Measurements from ENCODE around the gene TAGLN2. TPM values are rescaled to one million over a fixed set of nuclear protein-coding genes. Genes with fewer than 3 reads are reported as not detected.
A peak's percentile ranks its signal among the peaks of the same experiment; 100 is the strongest.

TAGLN2 gene
- total and polyA plus RNA-seq, 10 of the 15 experiments (the other 5 are each of a cell fraction or from before 2014, with no cell fraction given): 155 to 611 (median 363) TPM

DNA sequence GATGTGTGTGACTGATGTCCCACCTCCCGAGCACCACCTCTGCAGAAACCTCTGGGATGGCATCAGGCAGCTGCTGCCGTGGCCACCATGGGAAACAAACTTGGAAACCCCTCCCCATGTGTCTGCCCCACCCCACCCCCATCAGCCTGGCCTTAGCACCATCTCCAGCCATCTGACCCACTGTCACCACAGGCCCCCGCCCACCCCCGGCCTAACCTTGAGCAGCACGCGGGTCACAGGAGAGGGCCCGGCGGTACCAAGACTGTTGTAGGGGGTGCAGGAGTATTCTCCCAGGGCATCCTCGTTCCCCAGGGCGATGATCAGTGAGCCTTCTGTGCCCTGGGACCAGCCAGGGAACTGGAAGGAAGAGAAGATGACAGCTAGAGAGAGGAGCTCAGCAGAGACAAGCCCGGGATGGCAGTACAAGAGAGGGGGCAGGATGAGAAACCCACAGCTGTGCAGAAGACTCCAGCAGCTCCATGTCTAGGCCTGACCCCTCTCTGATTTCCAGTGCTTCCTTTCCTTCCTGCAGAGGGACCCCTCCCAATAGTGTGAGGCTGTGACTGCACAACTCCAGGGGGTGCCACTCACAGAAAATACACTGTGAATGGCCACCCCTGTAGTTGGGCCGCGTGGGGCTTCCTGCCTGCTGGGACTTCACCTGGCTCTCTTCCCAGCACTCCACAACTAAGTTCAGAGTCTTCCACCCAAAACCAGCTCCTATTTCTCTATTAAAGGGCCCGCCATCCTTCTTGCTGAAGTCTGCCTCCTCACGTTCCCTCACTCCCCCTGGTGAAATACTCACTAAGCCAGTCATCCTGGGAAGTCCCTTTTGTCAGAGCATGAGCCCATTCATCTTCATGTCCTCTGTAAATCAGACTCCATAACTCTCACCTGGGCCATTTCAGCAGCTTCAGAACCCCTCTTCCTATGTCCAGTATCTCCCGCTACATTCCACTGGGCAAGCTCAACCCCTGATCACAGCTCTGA lies 7.3 kb upstream of the TAGLN2 start:
- 50% methylated on average over 14 of the region's 16 CpGs for WGBS (ENCODE audit: insufficient coverage, insufficient replicate concordance, low lambda C conversion rate, missing lambda C conversion rate)
- H3K4me2 ChIP-seq (ENCODE audit: control insufficient read depth, insufficient read depth): no peak overlapping the region
- ChIA-PET CTCF (interaction anchor here (1.0 to 22.4 kb wide), 6 partner anchors 40 to 146 kb away, joined by 4 to 422 read pairs (median 10); no protein-coding TSS in a partner anchor), POLR2A (interaction anchor here (0.6 to 3.9 kb wide), 3 partner anchors 9 to 75 kb away, joined by 3 to 23 read pairs (median 4); partner anchors contain the start of gene TAGLN2), RAD21 (ENCODE audit: unreplicated experiment) (interaction anchor here (1.3 to 12.4 kb wide), 4 partner anchors 10 to 75 kb away, joined by 5 to 113 read pairs (median 14); no protein-coding TSS in a partner anchor), SMC1A (ENCODE audit: uncharacterized antibody, unreplicated experiment) (interaction anchor here (0.8 to 9.2 kb wide), 7 partner anchors 8 to 130 kb away, joined by 3 to 122 read pairs (median 4); partner anchors contain the start of gene FCRL6)
- no TSS peak for BruUV-seq (replicated peaks)
- H3K36me3 ChIP-seq (ENCODE audit: control insufficient read depth in 2 of 2, insufficient read depth in 2 of 2, low read length in 1 of 2): no peaks in the 10 kb centered on the region
- no peak for FAIRE-seq
- H3K9me3 ChIP-seq (replicated peaks; ENCODE audit: control insufficient read depth, insufficient read depth, low read length): no peaks in the 10 kb centered on the region
- in situ Hi-C loops (cut with MboI): no loop called here
- 0 out of 4 replicates have a peak, but pooled peaks cover 0 to 2% of the 10 kb centered on the region in 2 experiments for H3K27me3 ChIP-seq (replicated peaks in 1 of 2; ENCODE audit: control insufficient read depth in 2 of 2, insufficient read depth in 2 of 2, low read length in 1 of 2)
- intact Hi-C loops (cut with micrococcal nuclease; ENCODE audit: unreplicated experiment): no loop called here
- peaks cover 18% of the 10 kb centered on the region for H3K4me1 ChIP-seq (ENCODE audit: control insufficient read depth, insufficient read depth, low read length)
- no peak overlapping the region for H3K9ac ChIP-seq (ENCODE audit: control insufficient read depth, insufficient read depth, low read length)
- DNase-seq (ENCODE audit: low read depth, low spot score): no peak
- no peaks in the 10 kb centered on the region for H4K20me1 ChIP-seq (ENCODE audit: control insufficient read depth, insufficient read depth)
- H2AFZ ChIP-seq (ENCODE audit: control insufficient read depth, low read depth, low read length): no peak overlapping the region
- H3K4me3 ChIP-seq: no peak overlapping the region
- TF ChIP-seq, protein P1, sequence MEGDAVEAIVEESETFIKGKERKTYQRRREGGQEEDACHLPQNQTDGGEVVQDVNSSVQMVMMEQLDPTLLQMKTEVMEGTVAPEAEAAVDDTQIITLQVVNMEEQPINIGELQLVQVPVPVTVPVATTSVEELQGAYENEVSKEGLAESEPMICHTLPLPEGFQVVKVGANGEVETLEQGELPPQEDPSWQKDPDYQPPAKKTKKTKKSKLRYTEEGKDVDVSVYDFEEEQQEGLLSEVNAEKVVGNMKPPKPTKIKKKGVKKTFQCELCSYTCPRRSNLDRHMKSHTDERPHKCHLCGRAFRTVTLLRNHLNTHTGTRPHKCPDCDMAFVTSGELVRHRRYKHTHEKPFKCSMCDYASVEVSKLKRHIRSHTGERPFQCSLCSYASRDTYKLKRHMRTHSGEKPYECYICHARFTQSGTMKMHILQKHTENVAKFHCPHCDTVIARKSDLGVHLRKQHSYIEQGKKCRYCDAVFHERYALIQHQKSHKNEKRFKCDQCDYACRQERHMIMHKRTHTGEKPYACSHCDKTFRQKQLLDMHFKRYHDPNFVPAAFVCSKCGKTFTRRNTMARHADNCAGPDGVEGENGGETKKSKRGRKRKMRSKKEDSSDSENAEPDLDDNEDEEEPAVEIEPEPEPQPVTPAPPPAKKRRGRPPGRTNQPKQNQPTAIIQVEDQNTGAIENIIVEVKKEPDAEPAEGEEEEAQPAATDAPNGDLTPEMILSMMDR (IDR thresholded peaks at IDR 0.05 in 2 of 3, conservative IDR thresholded peaks at IDR 0.05 in 1 of 3; ENCODE audit: control insufficient read depth in 2 of 3, extremely low read depth in 1 of 3, insufficient read depth in 1 of 3, low read depth in 3 of 3, low read length in 3 of 3): 0 out of 6 replicates have a peak, but pooled peaks of 1 of the 3 experiments have one; percentile 16
- TF ChIP-seq SMAD1 (IDR thresholded peaks at IDR 0.05; ENCODE audit: low read depth, partially characterized antibody): no peak
- no peak for TF ChIP-seq TCF12 (IDR thresholded peaks at IDR 0.05; ENCODE audit: low read depth, low read length)
- TF ChIP-seq, protein P2, sequence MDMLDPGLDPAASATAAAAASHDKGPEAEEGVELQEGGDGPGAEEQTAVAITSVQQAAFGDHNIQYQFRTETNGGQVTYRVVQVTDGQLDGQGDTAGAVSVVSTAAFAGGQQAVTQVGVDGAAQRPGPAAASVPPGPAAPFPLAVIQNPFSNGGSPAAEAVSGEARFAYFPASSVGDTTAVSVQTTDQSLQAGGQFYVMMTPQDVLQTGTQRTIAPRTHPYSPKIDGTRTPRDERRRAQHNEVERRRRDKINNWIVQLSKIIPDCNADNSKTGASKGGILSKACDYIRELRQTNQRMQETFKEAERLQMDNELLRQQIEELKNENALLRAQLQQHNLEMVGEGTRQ (IDR thresholded peaks at IDR 0.05; ENCODE audit: borderline replicate concordance, low read depth, low read length): no peak
- peak; percentile 28; the same call in 2 of the 3 replicates for ATAC-seq
- H3K79me2 ChIP-seq (ENCODE audit: control insufficient read depth, insufficient read depth, low read length): no peaks in the 10 kb centered on the region
- no peak overlapping the region for H3K27ac ChIP-seq (ENCODE audit: control insufficient read depth, insufficient read depth)

Data from GM12878 (cell line).